Fibroblast of skin of right quadriceps (primary cell): Measurements from ENCODE around the gene RAB9B.
A peak's percentile ranks its signal among the peaks of the same experiment; 100 is the strongest.

Experiments used
- DNase-seq: peaks from one replicate; pipeline ENCODE4 v3.0.0-alpha.2; 2013

RAB9B gene

GRCh38 chrX:103806862-103807474 lies 25.1 kb downstream of the RAB9B start:
- no peak for DNase-seq

GRCh38 chrX:103805860-103806259 lies 26.2 kb downstream of the RAB9B start:
- no peak for DNase-seq

- no peak for DNase-seq
Measured at GRCh38 chrX:103800318-103800717, 31.7 kb downstream of the RAB9B start.

- peak; percentile 10 for DNase-seq
Measured at GRCh38 chrX:103797691-103798090, 34.4 kb downstream of the RAB9B start.

GRCh38 chrX:103794119-103794518 lies 37.9 kb downstream of the RAB9B start:
- DNase-seq, result no peak

GRCh38 chrX:103793545-103793940 lies 38.5 kb downstream of the RAB9B start:
- no peak for DNase-seq

- DNase-seq, result peak; percentile 64
Measured at GRCh38 chrX:103792916-103793544, 39.0 kb downstream of the RAB9B start.

- DNase-seq, result peak; percentile 47
Measured at GRCh38 chrX:103791826-103792485, 40.1 kb downstream of the RAB9B start.

- DNase-seq, result no peak
Measured at GRCh38 chrX:103791228-103791627, 40.8 kb downstream of the RAB9B start.

- no peak for DNase-seq
Measured at GRCh38 chrX:103789004-103789403, 43.1 kb downstream of the RAB9B start.

- DNase-seq, result no peak
Measured at GRCh38 chrX:103783971-103784370, 48.1 kb downstream of the RAB9B start.

- no peak for DNase-seq
Measured at GRCh38 chrX:103783196-103783595, 48.9 kb downstream of the RAB9B start.

GRCh38 chrX:103782640-103783039 lies 49.4 kb downstream of the RAB9B start:
- DNase-seq, result no peak

- DNase-seq, result no peak
Measured at GRCh38 chrX:103781706-103782105, 50.4 kb downstream of the RAB9B start.

GRCh38 chrX:103781062-103781402 lies 51.0 kb downstream of the RAB9B start:
- DNase-seq, result no peak

GRCh38 chrX:103780336-103781061 lies 51.6 kb downstream of the RAB9B start:
- DNase-seq, result no peak

- DNase-seq, result no peak
Measured at GRCh38 chrX:103779141-103779789, 52.8 kb downstream of the RAB9B start.

- no peak for DNase-seq
Measured at GRCh38 chrX:103776546-103776945, 55.5 kb downstream of the RAB9B start, which contains the start of gene PLP1. PLP1 (plus strand) TSS chrX:103776840; CDS start chrX:103776996, 156 bp downstream.

- peak; percentile 38 for DNase-seq
Measured at GRCh38 chrX:103774070-103774642, 57.9 kb downstream of the RAB9B start.

GRCh38 chrX:103773445-103773844 lies 58.6 kb downstream of the RAB9B start:
- DNase-seq, result no peak
